Prostate gland (tissue), 2 donors: ENCODE results near the gene CARD6. TPM values are rescaled to one million over a fixed set of nuclear protein-coding genes. Genes with fewer than 3 reads are reported as not detected.

Source experiments
- DNase-seq: peaks from one replicate; pipeline ENCODE4 v3.0.0-alpha.2; 2019; ENCODE audit warnings: low spot score
- H3K27ac ChIP-seq, 2 donors: fragments of 200-600 bp; sonication (generic); 2 replicates each; pipeline ENCODE4 v1.5.1; 2017 to 2019
- H3K27me3 ChIP-seq: fragments of 200-600 bp; sonication (generic); replicated peaks from 2 replicates; pipeline ENCODE4 v1.5.1; 2019; ENCODE audit not compliant: insufficient read depth
- H3K36me3 ChIP-seq, 2 donors: fragments of 200-600 bp; sonication (generic); 1 replicate in 1 of 2; 2 replicates in 1 of 2; pipeline versions ENCODE4 v1.5.1 to v1.8.1; 2017 to 2019
- H3K4me1 ChIP-seq: fragments of 200-600 bp; sonication (generic); replicated peaks from 2 replicates; pipeline ENCODE4 v1.5.1; 2019
- H3K4me3 ChIP-seq, 2 donors: fragments of 200-600 bp; sonication (generic); 2 replicates each; pipeline ENCODE4 v1.5.1; 2017 to 2019
- H3K9me3 ChIP-seq: fragments of 200-600 bp; sonication (generic); 2 replicates; pipeline ENCODE4 v1.5.1; 2017
- CTCF ChIP-seq, 4 experiments: fragments of 200-600 bp in 2 of 4; fragments of 450-650 bp in 2 of 4; sonication (generic) in 2 of 4; IDR thresholded peaks; 1 replicate in 3 of 4; 2 replicates in 1 of 4; pipeline ENCODE4 v1.5.1; 2016 to 2019; ENCODE audit warnings: antibody characterized with exemption in 4 of 4, mild to moderate bottlenecking in 2 of 4, moderate library complexity in 2 of 4
- POLR2A ChIP-seq: fragments of 450-650 bp; IDR thresholded peaks from one replicate; pipeline ENCODE4 v1.6.1; 2016; ENCODE audit warnings: antibody characterized with exemption, mild to moderate bottlenecking
- POLR2AphosphoS5 ChIP-seq: sonication (generic); formaldehyde crosslinking; IDR thresholded peaks from one replicate; pipeline ENCODE4 v1.6.1; 2017; ENCODE audit warnings: antibody characterized with exemption
- WGBS: methylation state at CpG from one replicate; pipeline ENCODE4 v1.1.5; 2018; 5-methylcytosine and 5-hydroxymethylcytosine counted together
- intact Hi-C: fragments of 100-400 bp; cut with DNase I; formaldehyde crosslinking; loops from one replicate; pipeline ENCODE4 v1.14.2; 2022
- total RNA-seq, 2 donors: library from RNA; depleted of rRNA; stranded (reverse); fragments of >200 nt; gene quantifications; one replicate each; pipeline ENCODE4 v1.1.0, GENCODE V29; 2016

The CARD6 gene
- total RNA-seq, 2 donors from 2014 or later, result 1.3 to 5.4 TPM

GRCh38 chr5:40829748-40830533 is 11.2 kb upstream of the CARD6 start:
- no peak for DNase-seq
- H3K4me3 ChIP-seq, result no peak overlapping the region
- no peak for TF ChIP-seq CTCF (IDR thresholded peaks at IDR 0.05)
- no peak for TF ChIP-seq POLR2AphosphoS5
- TF ChIP-seq POLR2A, result no peak
- no peaks in the 10 kb centered on the region for H3K27me3 ChIP-seq
- WGBS, result 94% methylated on average over 13 of the region's 13 CpGs
- H3K27ac ChIP-seq, result no peak overlapping the region
- no peaks in the 10 kb centered on the region for H3K4me1 ChIP-seq
- intact Hi-C loops, result no loop called here
- no peaks in the 10 kb centered on the region for H3K9me3 ChIP-seq
- peaks cover 4 to 8% of the 10 kb centered on the region in 2 donors for H3K36me3 ChIP-seq

- TF ChIP-seq POLR2AphosphoS5 (no peak), POLR2A (no peak), CTCF (IDR thresholded peaks at IDR 0.05) (no peak)
- WGBS, result 77% methylated on average over 4 of the region's 4 CpGs
- H3K27me3 ChIP-seq, result no peaks in the 10 kb centered on the region
- no peaks in the 10 kb centered on the region for H3K4me1 ChIP-seq
- peaks cover 4 to 8% of the 10 kb centered on the region in 2 donors for H3K36me3 ChIP-seq
- no peak for DNase-seq
- intact Hi-C loops, result no loop called here
- H3K27ac ChIP-seq, result no peak overlapping the region
- H3K9me3 ChIP-seq, result no peaks in the 10 kb centered on the region
- H3K4me3 ChIP-seq, result no peak overlapping the region
Measured at GRCh38 chr5:40831346-40832210, 9.6 kb upstream of the CARD6 start.

- DNase-seq, result no peak
- 89% methylated on average over 4 of the region's 4 CpGs for WGBS
- Histone ChIP-seq H3K9me3 (no peaks in the 10 kb centered on the region), H3K27me3 (no peaks in the 10 kb centered on the region), H3K36me3 (peaks cover 4 to 8% of the 10 kb centered on the region in 2 donors), H3K4me1 (no peaks in the 10 kb centered on the region), H3K4me3 (no peak overlapping the region), H3K27ac (no peak overlapping the region)
- intact Hi-C loops, result no loop called here
- TF ChIP-seq POLR2AphosphoS5 (no peak), CTCF (IDR thresholded peaks at IDR 0.05) (no peak), POLR2A (no peak)
Measured at GRCh38 chr5:40832345-40832744, 8.8 kb upstream of the CARD6 start.

GRCh38 chr5:40833712-40834229 is 7.4 kb upstream of the CARD6 start:
- Histone ChIP-seq H3K9me3 (no peaks in the 10 kb centered on the region), H3K36me3 (peaks cover 4 to 8% of the 10 kb centered on the region in 2 donors), H3K4me1 (no peaks in the 10 kb centered on the region), H3K4me3 (peak overlapping the region; percentile 59 to 61), H3K27me3 (no peaks in the 10 kb centered on the region), H3K27ac (peak overlapping the region in 1 of 2 donors; percentile 90)
- intact Hi-C loops, result no loop called here
- 37% methylated on average over 13 of the region's 13 CpGs for WGBS
- DNase-seq, result no peak
- TF ChIP-seq CTCF (IDR thresholded peaks at IDR 0.05) (no peak), POLR2AphosphoS5 (no peak), POLR2A (no peak)
